H1 (cell line): Measurements from ENCODE around the gene NTN1. TPM values are rescaled to one million over a fixed set of nuclear protein-coding genes. Genes with fewer than 3 reads are reported as not detected.

Experiments
- CTCF ChIA-PET: fragments of 300-600 bp; sonication (Branson Sonifier 250); formaldehyde crosslinking; loops from one replicate; lab custom pipeline; 2021; ENCODE audit not compliant: partially characterized antibody; lab: Charles Lee
- POLR2A ChIA-PET: fragments of 300-600 bp; sonication (Branson Sonifier 250); formaldehyde crosslinking; loops from one replicate; lab custom pipeline; 2021; ENCODE audit warnings: inconsistent platforms; ENCODE audit not compliant: partially characterized antibody; lab: Charles Lee
- DNase-seq, 2 experiments: peaks; one replicate each; pipeline versions ENCODE4 v3.0.0 to v3.0.0-alpha.2; 2010 to 2022; ENCODE audit warnings: low spot score in 2 of 2, low read depth in 1 of 2, mixed read lengths in 1 of 2
- FAIRE-seq: peaks from 2 replicates; lab custom pipeline; 2011; peaks lifted over from hg19 to GRCh38; lab: Jason Lieb, UNC
- H2AFZ ChIP-seq: 2 replicates; pipeline ENCODE4 v1.8.1; 2012; ENCODE audit warnings: low read length, inconsistent platforms
- H2AK5ac ChIP-seq: 2 replicates; pipeline ENCODE4 v1.6.1; 2013; ENCODE audit warnings: low read depth, low read length
- H2BK120ac ChIP-seq: replicated peaks from 2 replicates; pipeline ENCODE3; 2013; ENCODE audit warnings: low read depth, low read length, inconsistent platforms
- H2BK12ac ChIP-seq: 2 replicates; pipeline ENCODE4 v1.6.1; 2013; ENCODE audit warnings: low read depth, low read length
- H2BK15ac ChIP-seq: 2 replicates; pipeline ENCODE4 v1.6.1; 2013; ENCODE audit warnings: low read length
- H2BK20ac ChIP-seq: 2 replicates; pipeline ENCODE4 v1.6.1; 2013; ENCODE audit warnings: low read length
- H2BK5ac ChIP-seq: 2 replicates; pipeline ENCODE4 v1.6.1; 2013; ENCODE audit warnings: low read depth, low read length
- H3K14ac ChIP-seq: 2 replicates; pipeline ENCODE4 v1.6.1; 2013; ENCODE audit warnings: inconsistent platforms; ENCODE audit not compliant: insufficient read length
- H3K18ac ChIP-seq: 2 replicates; pipeline ENCODE4 v1.6.1; 2013; ENCODE audit warnings: low read length; ENCODE audit errors: extremely low read depth
- H3K23ac ChIP-seq: 2 replicates; pipeline ENCODE4 v1.6.1; 2013; ENCODE audit warnings: inconsistent platforms; ENCODE audit not compliant: insufficient read length
- H3K23me2 ChIP-seq: 2 replicates; pipeline ENCODE4 v1.6.1; 2013; ENCODE audit warnings: low read depth, low read length
- H3K27ac ChIP-seq: 2 replicates; pipeline ENCODE4 v1.6.1; 2011; ENCODE audit warnings: low read depth, low read length, inconsistent platforms
- H3K27me3 ChIP-seq, 4 experiments: replicated peaks in 1 of 4; 1 replicate in 1 of 4; 2 replicates in 3 of 4; pipeline versions ENCODE4 v1.6.1 to v1.8.1; 2011 to 2013; ENCODE audit warnings: low read length in 3 of 4, mild to moderate bottlenecking in 3 of 4, inconsistent platforms in 2 of 4, mixed read lengths in 2 of 4, moderate library complexity in 1 of 4; ENCODE audit not compliant: control insufficient read depth in 3 of 4, insufficient read depth in 3 of 4; ENCODE audit errors: extremely low read depth in 1 of 4
- H3K36me3 ChIP-seq, 4 experiments: 2 replicates each; pipeline versions ENCODE4 v1.6.1 to v1.8.1; 2011 to 2013; ENCODE audit warnings: mild to moderate bottlenecking in 4 of 4, low read length in 3 of 4, moderate library complexity in 2 of 4, control low read depth in 1 of 4, inconsistent platforms in 1 of 4; ENCODE audit not compliant: insufficient read depth in 4 of 4, control insufficient read depth in 2 of 4
- H3K4ac ChIP-seq: replicated peaks from 2 replicates; pipeline ENCODE3; 2013; ENCODE audit warnings: low read length, low read depth, mixed read lengths, inconsistent platforms; ENCODE audit not compliant: insufficient read length
- H3K4me1 ChIP-seq, 4 experiments: replicated peaks in 1 of 4; 1 replicate in 1 of 4; 2 replicates in 3 of 4; pipeline versions ENCODE4 v1.6.1 to v1.8.1; 2011 to 2013; ENCODE audit warnings: low read length in 3 of 4, inconsistent platforms in 2 of 4, mixed read lengths in 1 of 4; ENCODE audit not compliant: insufficient read depth in 4 of 4, control insufficient read depth in 3 of 4
- H3K4me2 ChIP-seq, 2 experiments: 2 replicates each; pipeline versions ENCODE4 v1.6.1 to v1.8.1; 2011 to 2013; ENCODE audit warnings: low read depth in 2 of 2, low read length in 2 of 2, control low read depth in 1 of 2, inconsistent platforms in 1 of 2, mild to moderate bottlenecking in 1 of 2; ENCODE audit not compliant: insufficient read depth in 1 of 2
- H3K4me3 ChIP-seq, 4 experiments: fragments of 200-600, 300-600 bp in 1 of 4; sonication (generic), shearing (Covaris generic), sonication (Bioruptor Twin) in 1 of 4; 2 replicates each; pipeline versions ENCODE4 v1.5.1 to v1.8.1; 2011 to 2016; ENCODE audit warnings: low read length in 4 of 4, low read depth in 3 of 4, control low read depth in 2 of 4, inconsistent platforms in 2 of 4, mild to moderate bottlenecking in 2 of 4, mixed read lengths in 1 of 4, moderate library complexity in 1 of 4; ENCODE audit not compliant: insufficient read depth in 2 of 4; ENCODE audit errors: extremely low read depth in 1 of 4
- H3K56ac ChIP-seq: replicated peaks from 2 replicates; pipeline ENCODE3; 2013; ENCODE audit warnings: low read depth, mild to moderate bottlenecking, mixed read lengths, low read length, inconsistent platforms; ENCODE audit not compliant: insufficient read length
- H3K79me1 ChIP-seq: 2 replicates; pipeline ENCODE4 v1.6.1; 2013; ENCODE audit warnings: low read depth, low read length, control low read depth
- H3K79me2 ChIP-seq, 2 experiments: 2 replicates each; pipeline versions ENCODE4 v1.6.1 to v1.8.1; 2012 to 2013; ENCODE audit warnings: low read length in 2 of 2, mild to moderate bottlenecking in 2 of 2, inconsistent platforms in 1 of 2; ENCODE audit not compliant: insufficient read depth in 2 of 2, control insufficient read depth in 1 of 2
- H3K9ac ChIP-seq, 4 experiments: replicated peaks in 1 of 4; 1 replicate in 1 of 4; 2 replicates in 3 of 4; pipeline versions ENCODE4 v1.6.1 to v1.8.1; 2011 to 2013; ENCODE audit warnings: low read depth in 3 of 4, low read length in 3 of 4, control low read depth in 2 of 4, mild to moderate bottlenecking in 2 of 4, moderate library complexity in 2 of 4, inconsistent platforms in 1 of 4; ENCODE audit errors: extremely low read depth in 1 of 4
- H3K9me3 ChIP-seq, 2 experiments: 2 replicates each; pipeline versions ENCODE4 v1.6.1 to v1.8.1; 2012 to 2013; ENCODE audit warnings: mild to moderate bottlenecking in 2 of 2, moderate library complexity in 2 of 2, control low read depth in 1 of 2, inconsistent platforms in 1 of 2, low read depth in 1 of 2, low read length in 1 of 2, mixed read lengths in 1 of 2; ENCODE audit not compliant: insufficient read depth in 2 of 2
- H4K20me1 ChIP-seq, 2 experiments: replicated peaks in 1 of 2; 2 replicates each; pipeline versions ENCODE3 to v1.8.1; 2011 to 2013; ENCODE audit warnings: inconsistent platforms in 2 of 2, low read length in 2 of 2, mild to moderate bottlenecking in 1 of 2; ENCODE audit not compliant: insufficient read depth in 2 of 2, control insufficient read depth in 1 of 2
- H4K5ac ChIP-seq: 2 replicates; pipeline ENCODE4 v1.6.1; 2013; ENCODE audit warnings: low read length, low read depth, mixed read lengths, inconsistent platforms; ENCODE audit not compliant: insufficient read length
- H4K8ac ChIP-seq: 2 replicates; pipeline ENCODE4 v1.8.0; 2013; ENCODE audit warnings: mild to moderate bottlenecking, moderate library complexity, low read length, inconsistent platforms; ENCODE audit not compliant: insufficient read depth; ENCODE audit errors: extremely low read depth
- H4K91ac ChIP-seq: replicated peaks from 2 replicates; pipeline ENCODE3; 2013; ENCODE audit warnings: low read length, mixed read lengths, inconsistent platforms; ENCODE audit not compliant: insufficient read length
- JUND ChIP-seq: IDR thresholded peaks from 2 replicates; pipeline ENCODE4 v1.6.1; 2011; ENCODE audit warnings: mild to moderate bottlenecking, improper control_type of control experiment, low read length
- WGBS, 2 experiments: shearing (Covaris generic) in 1 of 2; methylation state at CpG; one replicate each; pipeline versions ENCODE4 v1.1.6 to v1.1.7; 2013 to 2015; ENCODE audit warnings: low lambda C conversion rate in 2 of 2, mixed read lengths in 2 of 2, inconsistent platforms in 1 of 2, low coverage in 1 of 2, missing lambda C conversion rate in 1 of 2; ENCODE audit not compliant: insufficient replicate concordance in 2 of 2, insufficient coverage in 1 of 2, insufficient read length in 1 of 2; ENCODE audit errors: extremely low coverage in 1 of 2, missing lambda C conversion rate in 1 of 2; 5-methylcytosine and 5-hydroxymethylcytosine counted together
- polyA plus RNA-seq, 7 experiments: library from polyadenylated mRNA; depleted of rRNA in 3 of 7; stranded (reverse) in 5 of 7; unstranded in 2 of 7; fragments of >200 nt in 5 of 7; fragments of 200-250 nt in 2 of 7; gene quantifications; 1 replicate in 5 of 7; 2 replicates in 1 of 7; 4 replicates in 1 of 7; pipeline versions ENCODE4 v1.2.1 to v1.2.3, GENCODE V29; 2011 to 2013; ENCODE audit warnings: missing spikeins in 2 of 7, mixed read lengths in 2 of 7
- total RNA-seq: library from RNA; stranded (reverse); fragmentation: NEBNext Ultra II Directional; extraction: Animal tissue kit (Norgen Biotek cat#: 25700); gene quantifications from 2 replicates; pipeline ENCODE4 v1.2.1, GENCODE V29; 2021

Gene NTN1
- total and polyA plus RNA-seq, 2 of the 8 experiments (the other 6 are each of a cell fraction or from before 2014, with no cell fraction given): 2.0 to 2.3 TPM

DNA sequence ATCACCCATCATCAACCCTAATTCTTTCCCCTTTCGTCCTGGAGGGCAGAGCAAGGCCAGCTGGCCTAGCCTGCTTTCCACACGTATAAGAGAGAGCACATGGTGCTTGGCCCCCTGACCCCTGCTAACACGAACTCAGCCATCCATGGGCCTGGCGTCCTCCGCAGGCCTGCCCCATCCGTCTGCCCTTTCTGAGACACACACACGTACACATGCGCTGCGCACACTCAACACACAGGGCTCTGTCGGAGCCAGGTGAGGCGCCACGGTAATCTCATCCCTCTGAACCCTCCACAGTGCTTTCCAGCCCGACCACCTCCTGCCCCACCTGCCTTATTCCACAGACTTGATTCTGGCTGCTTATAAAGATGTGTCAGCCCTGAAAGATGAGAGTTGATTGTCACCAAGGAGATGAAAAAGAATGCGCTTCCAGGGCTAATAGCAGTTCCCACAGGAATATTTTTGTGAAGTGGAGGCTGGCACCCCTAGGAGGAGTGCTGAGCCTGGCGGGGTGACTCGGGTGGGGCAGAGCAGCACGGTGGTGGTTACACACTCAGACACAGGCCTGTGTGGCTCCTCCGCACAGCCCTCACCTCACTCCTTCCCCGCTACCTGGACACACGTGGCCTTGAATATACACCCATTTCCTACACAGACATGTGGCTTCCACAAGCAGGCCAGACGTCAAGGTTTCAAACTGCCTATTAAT, 228.1 kb downstream of the NTN1 start:
- Histone ChIP-seq H2BK120ac (no peak overlapping the region), H2BK5ac (no peak overlapping the region), H3K4me1 (peaks cover 0 to 4% (median 0%) of the 10 kb centered on the region in 4 experiments; a peak in 1 of 7 replicates), H2AFZ (no peak overlapping the region), H3K4me2 (no peak overlapping the region), H2BK12ac (no peak overlapping the region), H3K4ac (no peak overlapping the region), H3K79me2 (no peaks in the 10 kb centered on the region), H3K79me1 (no peaks in the 10 kb centered on the region), H3K27ac (no peak overlapping the region), H2BK15ac (no peak overlapping the region), H3K23me2 (no peaks in the 10 kb centered on the region), H3K27me3 (no peaks in the 10 kb centered on the region), H3K4me3 (no peak overlapping the region), H4K91ac (no peak overlapping the region), H4K8ac (no peak overlapping the region), H4K20me1 (no peaks in the 10 kb centered on the region), H2BK20ac (no peak overlapping the region), H3K9ac (no peak overlapping the region), H4K5ac (no peak overlapping the region), H3K14ac (no peak overlapping the region), H3K23ac (no peak overlapping the region), H3K9me3 (no peaks in the 10 kb centered on the region), H3K18ac (no peak overlapping the region), H2AK5ac (no peak overlapping the region; the same call in 1 of the 2 replicates), H3K56ac (no peak overlapping the region), H3K36me3 (no peaks in the 10 kb centered on the region)
- FAIRE-seq: no peak
- ChIA-PET CTCF (interaction anchor here (0.7 to 2.1 kb wide), 4 partner anchors 11 to 135 kb away, joined by 3 to 11 read pairs (median 4); no protein-coding TSS in a partner anchor), POLR2A (no interaction called here)
- no peak for DNase-seq
- WGBS, 2 experiments: 89% methylated on average over 21 of the region's 21 CpGs; no CpG with 5 or more reads in 1 of the 2 experiments
- TF ChIP-seq JUND: no peak
